ENCODE measurements around the gene GCSH. TPM values are rescaled to one million over a fixed set of nuclear protein-coding genes. Genes with fewer than 3 reads are reported as not detected.

GCSH gene
- total and polyA plus RNA-seq, 2 of the 13 experiments (the other 11 are each of a cell fraction or from before 2014, with no cell fraction given) = 35.9 to 103 TPM

- TF ChIP-seq PAX8 (CRISPR knock-in tag; IDR thresholded peaks at IDR 0.05; ENCODE audit: borderline replicate concordance) = no peak
- no peak for TF ChIP-seq ZNF253 (CRISPR knock-in tag; IDR thresholded peaks at IDR 0.05; ENCODE audit: borderline replicate concordance)
Measured at GRCh38 chr16:81101702-81102101, 5.5 kb upstream of the GCSH start (continued).

GRCh38 chr16:81099958-81100357, 3.8 kb upstream of the GCSH start:
- POLR2A ChIA-PET = interaction anchor here (1.0 kb wide), 1 partner anchor 23 kb away, joined by 4 read pairs; the partner anchor contains the start of gene C16orf46
- peaks cover 30% of the 10 kb centered on the region for H3K4me1 ChIP-seq (ENCODE audit: insufficient read depth, low read length)
- no peak overlapping the region for H3K9ac ChIP-seq (ENCODE audit: insufficient read depth, low read depth, low read length)
- CTCF ChIA-PET (ENCODE audit: low intra/inter-chr PET ratio, low total read pairs) = no interaction called here
- no peaks in the 10 kb centered on the region for H3K9me3 ChIP-seq (ENCODE audit: low read length)
- no peaks in the 10 kb centered on the region for H4K20me1 ChIP-seq (ENCODE audit: insufficient read depth, low read length)
- no peaks in the 10 kb centered on the region; a peak in 1 of 5 replicates for H3K27me3 ChIP-seq (ENCODE audit: control insufficient read depth in 1 of 2, insufficient read depth in 2 of 2, low read length in 2 of 2)
- no peaks in the 10 kb centered on the region for H3K36me3 ChIP-seq (replicated peaks in 1 of 2; ENCODE audit: control insufficient read depth in 1 of 2, insufficient read depth in 2 of 2, low read length in 2 of 2)
- no TSS peak for BruUV-seq (replicated peaks)
- ATAC-seq (no peak), DNase-seq (ENCODE audit: low spot score) (no peak), FAIRE-seq (no peak)
- H3K27ac ChIP-seq (ENCODE audit: extremely low read length, insufficient read depth, low read length) = no peak overlapping the region
- peaks cover 5% of the 10 kb centered on the region for H3K79me2 ChIP-seq (ENCODE audit: insufficient read depth, low read length)
- in situ Hi-C loops (cut with HindIII; ENCODE audit: extremely low pct_ligation_motif_present, low pct_unique_long_range_greater_than_20kb) (no loop called here), intact Hi-C loops (cut with micrococcal nuclease; ENCODE audit: unreplicated experiment) (loop anchor here (5.0 kb wide), 2 partner anchors 63 to 93 kb away; partner anchors contain the start of genes ATMIN, CENPN and CMC2)
- no peak overlapping the region for H3K4me2 ChIP-seq (ENCODE audit: low read depth, low read length)
- H2AFZ ChIP-seq (ENCODE audit: low read length) = no peak overlapping the region
- H3K4me3 ChIP-seq (replicated peaks in 1 of 3; ENCODE audit: insufficient read depth in 1 of 3, low read depth in 2 of 3, low read length in 3 of 3) = no peak overlapping the region
- TF ChIP-seq MEIS1 (CRISPR knock-in tag; IDR thresholded peaks at IDR 0.05; ENCODE audit: borderline replicate concordance) (no peak), TEAD2 (CRISPR knock-in tag; IDR thresholded peaks at IDR 0.05) (no peak), PRPF4 (IDR thresholded peaks at IDR 0.05; ENCODE audit: low read depth, low read length, poor library complexity, severe bottlenecking) (no peak), MYC (CRISPR knock-in tag; IDR thresholded peaks at IDR 0.05; ENCODE audit: borderline replicate concordance) (no peak), ZNF318 (CRISPR knock-in tag; IDR thresholded peaks at IDR 0.05) (no peak), ZNF33B (CRISPR knock-in tag; IDR thresholded peaks at IDR 0.05) (no peak), PPARG (CRISPR knock-in tag; conservative IDR thresholded peaks at IDR 0.05) (no peak), TRIM22 (IDR thresholded peaks at IDR 0.05) (no peak)
